Panc1 (cell line): ENCODE results near the gene TNRC6B. TPM values are rescaled to one million over a fixed set of nuclear protein-coding genes. Genes with fewer than 3 reads are reported as not detected.
A peak's percentile ranks its signal among the peaks of the same experiment; 100 is the strongest.
"Not testable (repeated sequence)": the region's sequence is repeated elsewhere in the genome, so short reads cannot be mapped to it uniquely, and the experiment has no call there.

ENCODE experiments used
- ATAC-seq: fragments of 200-7000 bp; cut with Tn5 transposase; 2 replicates; pipeline ENCODE4 v1.9.1; 2020; ENCODE audit warnings: mild to moderate bottlenecking, moderate library complexity
- BruUV-seq: library from RNA; stranded (reverse); fragments of 400-500 nt; replicated peaks from 2 replicates; lab custom pipeline; 2021; lab: Mats Ljungman, UMichigan
- CTCF ChIA-PET: fragments of 300-600 bp; sonication (Branson Sonifier 250); formaldehyde crosslinking; loops from one replicate; lab custom pipeline; 2022; ENCODE audit warnings: antibody characterized with exemption; lab: Charles Lee
- POLR2A ChIA-PET: fragments of 300-600 bp; sonication (Branson Sonifier 250); formaldehyde crosslinking; loops from one replicate; lab custom pipeline; 2022; ENCODE audit warnings: antibody characterized with exemption; lab: Charles Lee
- DNase-seq: peaks from one replicate; pipeline ENCODE4 v3.0.0-alpha.2; 2010; ENCODE audit warnings: low read depth, low spot score
- H3K27ac ChIP-seq: 2 replicates; pipeline ENCODE4 v1.5.1; 2011; ENCODE audit warnings: mild to moderate bottlenecking, low read length, inconsistent platforms
- H3K27me3 ChIP-seq: fragments of 200-500 bp; sonication (Bioruptor generic); 2 replicates; pipeline ENCODE4 v1.6.0; 2014; ENCODE audit warnings: low read length, inconsistent platforms; ENCODE audit not compliant: control insufficient read depth, insufficient read depth
- H3K36me3 ChIP-seq: fragments of 200-500 bp; sonication (Bioruptor generic); 2 replicates; pipeline ENCODE4 v1.5.1; 2014; ENCODE audit warnings: inconsistent platforms, mild to moderate bottlenecking, low read length, moderate library complexity; ENCODE audit not compliant: control insufficient read depth, insufficient read depth
- H3K4me1 ChIP-seq: 2 replicates; pipeline ENCODE4 v1.5.1; 2011; ENCODE audit warnings: inconsistent platforms, mild to moderate bottlenecking, low read length, moderate library complexity; ENCODE audit not compliant: control insufficient read depth, insufficient read depth
- H3K4me3 ChIP-seq, 2 experiments: 2 replicates each; pipeline ENCODE4 v1.5.1; 2011 to 2012; ENCODE audit warnings: low read depth in 2 of 2, low read length in 2 of 2, mild to moderate bottlenecking in 2 of 2, inconsistent platforms in 1 of 2, moderate library complexity in 1 of 2
- H3K9me3 ChIP-seq: fragments of 200-500 bp; sonication (Bioruptor generic); 2 replicates; pipeline ENCODE4 v1.5.1; 2014; ENCODE audit warnings: low read depth, mild to moderate bottlenecking, inconsistent platforms, low read length, moderate library complexity; ENCODE audit not compliant: control insufficient read depth, insufficient read depth
- POLR2AphosphoS5 ChIP-seq: IDR thresholded peaks from 2 replicates; pipeline ENCODE4 v1.6.1; 2012; ENCODE audit warnings: mild to moderate bottlenecking, low read depth, low read length, moderate library complexity
- SIN3A ChIP-seq: IDR thresholded peaks from 2 replicates; pipeline ENCODE4 v1.6.1; 2012; ENCODE audit warnings: low read depth, mild to moderate bottlenecking, low read length, moderate library complexity, borderline replicate concordance; ENCODE audit not compliant: insufficient read depth
- TCF7L2 ChIP-seq: IDR thresholded peaks from 2 replicates; pipeline ENCODE4 v1.6.1; 2011; ENCODE audit warnings: mild to moderate bottlenecking, low read depth, low read length, inconsistent platforms
- in situ Hi-C: cut with HindIII; loops from 2 replicates; pipeline ENCODE4 v1.10.0; 2016; ENCODE audit warnings: low sequenced_read_pairs, low pct_unique_long_range_greater_than_20kb
- intact Hi-C: fragments of 100-400 bp; cut with micrococcal nuclease; formaldehyde crosslinking; loops from one replicate; pipeline ENCODE4 v1.10.0; 2022; ENCODE audit not compliant: unreplicated experiment
- total RNA-seq: library from RNA; stranded (reverse); gene quantifications from one replicate; pipeline ENCODE4 v1.2.1, GENCODE V29; 2021; ENCODE audit not compliant: unreplicated experiment
- TF ChIP-seq, protein P1 (sequence below): fragments of 450-650 bp; IDR thresholded peaks from 2 replicates; pipeline ENCODE4 v1.5.1; 2017; ENCODE audit warnings: mild to moderate bottlenecking
- TF ChIP-seq, protein P2 (sequence below), 2 experiments: IDR thresholded peaks; 2 replicates each; pipeline ENCODE4 v1.6.1; 2011 to 2012; ENCODE audit warnings: low read depth in 2 of 2, control low read depth in 1 of 2, low read length in 1 of 2, mild to moderate bottlenecking in 1 of 2, moderate library complexity in 1 of 2; ENCODE audit not compliant: insufficient read depth in 1 of 2

Gene TNRC6B
- total RNA-seq, 1 experiment from 2014 or later = 30.7 TPM

DNA sequence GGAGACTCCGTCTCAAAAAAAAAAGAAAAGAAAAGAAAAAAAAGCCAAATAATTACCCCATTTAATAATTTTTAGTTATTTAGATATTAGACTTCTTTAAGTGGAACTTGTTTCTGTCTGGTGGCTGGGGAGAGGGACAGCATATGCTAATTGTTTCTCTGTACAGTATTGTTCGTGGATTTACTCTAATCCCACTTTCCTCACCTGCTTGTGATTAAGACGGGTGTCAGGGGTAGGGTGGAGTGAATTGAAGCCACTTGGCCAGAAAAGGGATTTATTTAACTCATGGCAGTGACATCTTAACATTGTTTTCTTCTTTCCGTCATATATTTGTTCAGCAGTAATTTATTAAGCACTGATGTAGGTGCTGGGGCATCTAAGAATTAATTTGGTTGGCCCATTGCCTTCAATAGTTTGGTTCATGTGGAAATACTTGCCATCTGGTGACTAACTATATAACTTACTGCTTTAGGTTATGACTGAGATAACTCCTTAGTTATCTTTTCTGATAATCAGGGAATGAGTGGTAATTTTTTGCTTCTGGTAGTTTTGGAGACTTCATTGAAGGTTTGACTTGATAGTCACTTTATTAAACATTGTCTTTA lies 4.6 kb downstream of the TNRC6B start:
- intact Hi-C loops = loop anchor here (10.0 kb wide), 1 partner anchor 128 kb away; no protein-coding TSS in a partner anchor
- ChIA-PET POLR2A (no interaction called here), CTCF (interaction anchor here (1.1 kb wide), 1 partner anchor 11 kb away, joined by 3 read pairs; no protein-coding TSS in a partner anchor)
- H3K4me3 ChIP-seq = no peak overlapping the region
- in situ Hi-C loops = no loop called here
- H3K27ac ChIP-seq = peak overlapping the region; percentile 57; the same call in 1 of the 2 replicates
- ATAC-seq (no peak), DNase-seq (no peak)
- no peaks in the 10 kb centered on the region for H3K9me3 ChIP-seq
- H3K27me3 ChIP-seq = no peaks in the 10 kb centered on the region
- TF ChIP-seq, protein P1, sequence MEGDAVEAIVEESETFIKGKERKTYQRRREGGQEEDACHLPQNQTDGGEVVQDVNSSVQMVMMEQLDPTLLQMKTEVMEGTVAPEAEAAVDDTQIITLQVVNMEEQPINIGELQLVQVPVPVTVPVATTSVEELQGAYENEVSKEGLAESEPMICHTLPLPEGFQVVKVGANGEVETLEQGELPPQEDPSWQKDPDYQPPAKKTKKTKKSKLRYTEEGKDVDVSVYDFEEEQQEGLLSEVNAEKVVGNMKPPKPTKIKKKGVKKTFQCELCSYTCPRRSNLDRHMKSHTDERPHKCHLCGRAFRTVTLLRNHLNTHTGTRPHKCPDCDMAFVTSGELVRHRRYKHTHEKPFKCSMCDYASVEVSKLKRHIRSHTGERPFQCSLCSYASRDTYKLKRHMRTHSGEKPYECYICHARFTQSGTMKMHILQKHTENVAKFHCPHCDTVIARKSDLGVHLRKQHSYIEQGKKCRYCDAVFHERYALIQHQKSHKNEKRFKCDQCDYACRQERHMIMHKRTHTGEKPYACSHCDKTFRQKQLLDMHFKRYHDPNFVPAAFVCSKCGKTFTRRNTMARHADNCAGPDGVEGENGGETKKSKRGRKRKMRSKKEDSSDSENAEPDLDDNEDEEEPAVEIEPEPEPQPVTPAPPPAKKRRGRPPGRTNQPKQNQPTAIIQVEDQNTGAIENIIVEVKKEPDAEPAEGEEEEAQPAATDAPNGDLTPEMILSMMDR = no peak
- no TSS peak for BruUV-seq
- peaks cover 5% of the 10 kb centered on the region; the same call in 1 of the 2 replicates for H3K36me3 ChIP-seq
- H3K4me1 ChIP-seq = peaks cover 25% of the 10 kb centered on the region

DNA sequence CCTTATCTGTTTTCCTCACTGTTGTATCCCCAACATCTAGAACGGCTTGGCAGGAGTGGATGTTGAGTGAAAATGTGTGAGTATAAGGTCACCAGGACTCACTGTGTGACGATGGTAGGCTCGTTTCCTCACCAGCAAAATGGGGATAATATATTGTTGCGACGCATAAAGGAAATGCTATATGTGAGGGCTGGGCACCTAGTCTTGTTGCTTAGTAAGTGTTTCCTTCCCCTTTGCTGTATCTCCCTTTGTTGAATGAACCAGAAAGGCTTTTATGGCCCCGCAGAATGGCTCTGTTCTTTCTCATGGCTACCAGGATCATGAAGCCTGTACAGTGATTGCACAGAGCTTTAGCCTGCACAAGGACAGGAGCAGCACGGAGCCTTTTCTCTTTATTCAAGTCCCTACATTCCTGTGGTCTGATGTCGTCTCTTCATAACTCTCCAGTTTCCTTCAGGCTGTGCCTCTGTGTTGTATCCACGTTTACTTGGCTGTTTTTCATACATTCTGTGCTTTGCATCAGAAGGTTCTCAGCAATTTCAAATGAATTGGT lies 5.4 kb downstream of the TNRC6B start:
- ATAC-seq (peak; percentile 72), DNase-seq (no peak)
- BruUV-seq = no TSS peak
- Histone ChIP-seq H3K4me3 (0 out of 4 replicates have a peak overlapping the region, but pooled peaks of 1 of the 2 experiments have one; percentile 2), H3K4me1 (peaks cover 27% of the 10 kb centered on the region), H3K27me3 (no peaks in the 10 kb centered on the region), H3K9me3 (no peaks in the 10 kb centered on the region), H3K27ac (peak overlapping the region; percentile 68), H3K36me3 (peaks cover 4% of the 10 kb centered on the region; the same call in 1 of the 2 replicates)
- POLR2A ChIA-PET = no interaction called here
- in situ Hi-C loops (no loop called here), intact Hi-C loops (loop anchor here (10.0 kb wide), 1 partner anchor 128 kb away; no protein-coding TSS in a partner anchor)
- no peak for TF ChIP-seq SIN3A
- CTCF ChIA-PET = interaction anchor here (0.6 kb wide), 1 partner anchor 17 kb away, joined by 3 read pairs; no protein-coding TSS in a partner anchor

DNA sequence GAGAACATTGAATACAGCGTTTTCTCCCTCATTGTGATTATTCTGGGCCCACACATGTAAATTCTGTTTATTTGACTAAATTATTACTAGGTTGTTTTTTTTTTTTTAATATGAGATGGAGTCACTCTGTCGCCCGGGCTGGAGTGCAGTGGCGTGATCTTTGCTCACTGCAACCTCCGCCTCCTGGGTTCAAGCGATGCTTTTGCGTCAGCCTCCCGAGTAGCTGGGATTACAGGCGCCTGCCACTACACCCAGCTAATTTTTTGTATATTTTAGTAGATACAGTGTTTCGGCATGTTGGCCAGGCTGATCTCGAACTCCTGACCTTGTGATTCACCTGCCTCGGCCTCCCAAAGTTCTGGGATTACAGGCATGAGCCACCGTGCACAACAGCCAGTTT lies 5.9 kb downstream of the TNRC6B start:
- CTCF ChIA-PET = interaction anchor here (0.6 kb wide), 1 partner anchor 17 kb away, joined by 3 read pairs; no protein-coding TSS in a partner anchor
- H3K4me3 ChIP-seq, H3K27ac ChIP-seq, H3K27me3 ChIP-seq, ATAC-seq, POLR2A ChIA-PET, in situ Hi-C loops, H3K9me3 ChIP-seq, H3K36me3 ChIP-seq, BruUV-seq, DNase-seq: not testable (repeated sequence)
- intact Hi-C loops = loop anchor here (10.0 kb wide), 1 partner anchor 129 kb away; no protein-coding TSS in a partner anchor
- peaks cover 27% of the 10 kb centered on the region for H3K4me1 ChIP-seq

DNA sequence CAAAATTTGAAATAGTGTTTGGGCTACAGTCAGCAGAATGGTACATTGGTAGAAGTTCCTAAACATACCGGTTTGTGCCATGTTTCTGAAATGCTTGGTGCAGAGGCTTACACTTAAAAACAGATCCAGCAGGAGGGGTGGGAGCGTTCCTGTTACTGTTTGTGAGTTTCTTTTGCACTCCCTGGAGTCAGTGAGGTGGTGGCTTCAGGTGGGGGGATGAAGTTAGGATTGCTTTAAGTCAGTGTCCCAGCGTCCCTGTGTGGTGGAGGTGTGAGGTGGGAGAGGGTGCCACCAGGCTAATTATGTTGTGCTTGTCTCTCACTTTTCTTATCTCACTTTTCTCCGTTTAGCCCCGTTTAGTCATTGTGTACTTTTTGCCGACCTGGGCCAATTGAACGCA lies 9.7 kb downstream of the TNRC6B start:
- in situ Hi-C loops (no loop called here), intact Hi-C loops (loop anchor here (10.0 kb wide), 1 partner anchor 133 kb away; no protein-coding TSS in a partner anchor)
- Histone ChIP-seq H3K27me3 (no peaks in the 10 kb centered on the region), H3K4me1 (peaks cover 15% of the 10 kb centered on the region), H3K9me3 (no peaks in the 10 kb centered on the region), H3K36me3 (no peaks in the 10 kb centered on the region), H3K4me3 (no peak overlapping the region), H3K27ac (no peak overlapping the region)
- ChIA-PET CTCF (no interaction called here), POLR2A (no interaction called here)
- BruUV-seq = no TSS peak
- ATAC-seq (peak; percentile 38; the same call in 1 of the 2 replicates), DNase-seq (no peak)
- TF ChIP-seq POLR2AphosphoS5 (no peak), TCF7L2 (no peak), SIN3A (no peak)
- TF ChIP-seq, protein P1 = no peak
- TF ChIP-seq, protein P2, sequence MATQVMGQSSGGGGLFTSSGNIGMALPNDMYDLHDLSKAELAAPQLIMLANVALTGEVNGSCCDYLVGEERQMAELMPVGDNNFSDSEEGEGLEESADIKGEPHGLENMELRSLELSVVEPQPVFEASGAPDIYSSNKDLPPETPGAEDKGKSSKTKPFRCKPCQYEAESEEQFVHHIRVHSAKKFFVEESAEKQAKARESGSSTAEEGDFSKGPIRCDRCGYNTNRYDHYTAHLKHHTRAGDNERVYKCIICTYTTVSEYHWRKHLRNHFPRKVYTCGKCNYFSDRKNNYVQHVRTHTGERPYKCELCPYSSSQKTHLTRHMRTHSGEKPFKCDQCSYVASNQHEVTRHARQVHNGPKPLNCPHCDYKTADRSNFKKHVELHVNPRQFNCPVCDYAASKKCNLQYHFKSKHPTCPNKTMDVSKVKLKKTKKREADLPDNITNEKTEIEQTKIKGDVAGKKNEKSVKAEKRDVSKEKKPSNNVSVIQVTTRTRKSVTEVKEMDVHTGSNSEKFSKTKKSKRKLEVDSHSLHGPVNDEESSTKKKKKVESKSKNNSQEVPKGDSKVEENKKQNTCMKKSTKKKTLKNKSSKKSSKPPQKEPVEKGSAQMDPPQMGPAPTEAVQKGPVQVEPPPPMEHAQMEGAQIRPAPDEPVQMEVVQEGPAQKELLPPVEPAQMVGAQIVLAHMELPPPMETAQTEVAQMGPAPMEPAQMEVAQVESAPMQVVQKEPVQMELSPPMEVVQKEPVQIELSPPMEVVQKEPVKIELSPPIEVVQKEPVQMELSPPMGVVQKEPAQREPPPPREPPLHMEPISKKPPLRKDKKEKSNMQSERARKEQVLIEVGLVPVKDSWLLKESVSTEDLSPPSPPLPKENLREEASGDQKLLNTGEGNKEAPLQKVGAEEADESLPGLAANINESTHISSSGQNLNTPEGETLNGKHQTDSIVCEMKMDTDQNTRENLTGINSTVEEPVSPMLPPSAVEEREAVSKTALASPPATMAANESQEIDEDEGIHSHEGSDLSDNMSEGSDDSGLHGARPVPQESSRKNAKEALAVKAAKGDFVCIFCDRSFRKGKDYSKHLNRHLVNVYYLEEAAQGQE (IDR thresholded peaks at IDR 0.05; ENCODE audit: insufficient read depth in 1 of 2, low read depth in 2 of 2, low read length in 1 of 2) = no peak
